ENCODE data around the gene KCNQ1. TPM values are rescaled to one million over a fixed set of nuclear protein-coding genes. Genes with fewer than 3 reads are reported as not detected.

Gene KCNQ1
- total and polyA plus RNA-seq, 9 of the 15 experiments (the other 6 are each of a cell fraction or from before 2014, with no cell fraction given) = 0.44 TPM; not detected in 8

GRCh38 chr11:2771758-2772466 is 327.1 kb downstream of the KCNQ1 start:
- no peak for TF ChIP-seq TCF15 (CRISPR knock-in tag; IDR thresholded peaks at IDR 0.05)
- TF ChIP-seq ZSCAN32 (CRISPR knock-in tag; IDR thresholded peaks at IDR 0.05) = no peak
- no peak for TF ChIP-seq ZNF140 (CRISPR knock-in tag; IDR thresholded peaks at IDR 0.05)
- TF ChIP-seq RBM14 (IDR thresholded peaks at IDR 0.05; ENCODE audit: borderline replicate concordance, insufficient read depth, low read depth, low read length) = no peak
- TF ChIP-seq JUN (IDR thresholded peaks at IDR 0.05; ENCODE audit: borderline replicate concordance, low read depth, low read length) = no peak
- TF ChIP-seq JUN (CRISPR knock-in tag; IDR thresholded peaks at IDR 0.05; ENCODE audit: borderline replicate concordance) = no peak
- no peak for TF ChIP-seq SMC3 (conservative IDR thresholded peaks at IDR 0.05; ENCODE audit: insufficient read depth, low read depth, low read length)
- no peak for TF ChIP-seq ZNF280B (CRISPR knock-in tag; IDR thresholded peaks at IDR 0.05)
- TF ChIP-seq PML (IDR thresholded peaks at IDR 0.05; ENCODE audit: low read length) = no peak
- no peaks in the 10 kb centered on the region for H3K9me3 ChIP-seq (replicated peaks; ENCODE audit: control insufficient read depth, insufficient read depth, low read depth, low read length)
- H4K20me1 ChIP-seq (replicated peaks; ENCODE audit: control insufficient read depth, insufficient read depth, low read length) = no peaks in the 10 kb centered on the region
- ATAC-seq (no peak), FAIRE-seq (no peak), DNase-seq (ENCODE audit: extremely low read depth in 1 of 4, low spot score in 3 of 4) (no peak)
- ChIA-PET POLR2A (interaction anchor here (0.6 to 1.4 kb wide), 2 partner anchors 9 to 17 kb away, joined by 3 to 5 read pairs; no protein-coding TSS in a partner anchor), CTCF (ENCODE audit: low intra/inter-chr PET ratio) (no interaction called here)
- no TSS peak for BruUV-seq (replicated peaks)
- H2AFZ ChIP-seq (ENCODE audit: low read depth, low read length) = no peak overlapping the region
- in situ Hi-C loops (cut with MboI) = no loop called here
- intact Hi-C loops (cut with micrococcal nuclease) = no loop called here
- H3K4me3 ChIP-seq = no peak overlapping the region
- H3K4me2 ChIP-seq (ENCODE audit: insufficient read depth, low read length) = no peak overlapping the region
- WGBS (ENCODE audit: insufficient coverage, low coverage, missing lambda C conversion rate) = 58% methylated on average over 7 of the region's 12 CpGs
- H3K4me1 ChIP-seq (replicated peaks in 1 of 2; ENCODE audit: control insufficient read depth in 2 of 2, insufficient read depth in 2 of 2, low read length in 2 of 2) = peaks cover 8 to 59% of the 10 kb centered on the region in 2 experiments; a peak in 4 of 5 replicates
- H3K36me3 ChIP-seq (ENCODE audit: control insufficient read depth, insufficient read depth, low read length) = no peaks in the 10 kb centered on the region
- peaks cover 3% of the 10 kb centered on the region for H3K9me1 ChIP-seq (ENCODE audit: control insufficient read depth, insufficient read depth, low read length)
- H3K9ac ChIP-seq (ENCODE audit: insufficient read depth in 1 of 2, low read depth in 2 of 2, low read length in 2 of 2) = peak overlapping the region in 1 of 2 experiments; percentile 75; a peak in 2 of 4 replicates
- no peak overlapping the region for H3K27ac ChIP-seq (ENCODE audit: extremely low read depth, low read depth, low read length)
- H3K27me3 ChIP-seq (ENCODE audit: control insufficient read depth in 2 of 2, insufficient read depth in 2 of 2, low read length in 2 of 2) = no peaks in the 10 kb centered on the region
- no peaks in the 10 kb centered on the region for H3K79me2 ChIP-seq (ENCODE audit: control insufficient read depth, insufficient read depth, low read length)
